Activated CD8-positive, alpha-beta T cell treated with anti-CD3 and anti-CD28 coated beads for 36 hours (primary cell): ENCODE results near the gene STXBP1. TPM values are rescaled to one million over a fixed set of nuclear protein-coding genes. Genes with fewer than 3 reads are reported as not detected.

Experiments
- ATAC-seq: fragments of 200-7000 bp; cut with Tn5 transposase; one replicate; pipeline ENCODE4 v1.10.0; 2021; ENCODE audit warnings: mild to moderate bottlenecking, moderate library complexity
- CTCF ChIA-PET: fragments of 350-600 bp; sonication (Branson Sonifier 250); formaldehyde crosslinking; loops from one replicate; lab custom pipeline; 2021; ENCODE audit warnings: antibody characterized with exemption; lab: Charles Lee
- POLR2A ChIA-PET: fragments of 350-600 bp; sonication (Branson Sonifier 250); formaldehyde crosslinking; loops from one replicate; lab custom pipeline; 2021; ENCODE audit warnings: antibody characterized with exemption; lab: Charles Lee
- DNase-seq: peaks from one replicate; pipeline ENCODE4 v3.0.0-alpha.2; 2020
- H3K27ac Mint-ChIP-seq: one replicate; pipeline ENCODE4 v1.8.0; 2021; ENCODE audit warnings: mild to moderate bottlenecking, mixed read lengths
- H3K27me3 Mint-ChIP-seq: one replicate; pipeline ENCODE4 v1.8.0; 2021; ENCODE audit warnings: mixed read lengths
- H3K36me3 Mint-ChIP-seq: one replicate; pipeline ENCODE4 v1.8.0; 2021; ENCODE audit warnings: low read depth, mixed read lengths
- H3K4me1 Mint-ChIP-seq: one replicate; pipeline ENCODE4 v1.8.0; 2021; ENCODE audit warnings: low read depth, mixed read lengths
- H3K4me3 Mint-ChIP-seq: one replicate; pipeline ENCODE4 v1.8.0; 2021; ENCODE audit warnings: mild to moderate bottlenecking, moderate library complexity, mixed read lengths
- H3K9me3 Mint-ChIP-seq: one replicate; pipeline ENCODE4 v1.8.0; 2021; ENCODE audit warnings: mixed read lengths
- CTCF ChIP-seq: fragments of 200-600 bp; IDR thresholded peaks from one replicate; pipeline ENCODE4 v1.8.0; 2022; ENCODE audit warnings: antibody characterized with exemption, mild to moderate bottlenecking
- intact Hi-C: fragments of 100-400 bp; cut with micrococcal nuclease; formaldehyde crosslinking; loops from one replicate; pipeline ENCODE4 v1.10.0; 2022
- total RNA-seq, 2 experiments: library from RNA; stranded (reverse); gene quantifications; one replicate each; pipeline ENCODE4 v1.2.3, GENCODE V29; 2021

The STXBP1 gene
- total RNA-seq, 2 experiments from 2014 or later, result 19.2 to 23.5 TPM

DNA sequence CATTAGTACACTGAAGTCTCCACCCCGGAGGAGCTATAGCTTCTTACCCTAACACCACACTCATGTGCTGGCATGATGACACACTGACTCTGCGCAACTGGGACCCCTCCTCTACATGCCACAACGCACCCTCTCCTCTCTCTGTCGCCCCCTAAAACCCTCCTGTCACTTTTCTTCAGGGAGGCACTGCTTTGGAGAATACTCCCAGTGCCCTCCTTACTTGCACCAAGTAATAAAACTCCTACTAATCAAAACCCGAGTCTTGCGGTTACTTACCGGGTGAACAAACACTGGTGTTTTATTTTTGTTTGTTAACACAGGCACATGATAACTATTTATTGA is 12.6 kb upstream of the STXBP1 start:
- H3K36me3 Mint-ChIP-seq, result no peaks in the 10 kb centered on the region
- CTCF ChIA-PET, result interaction anchor here (1.2 to 1.5 kb wide), 2 partner anchors 13 to 96 kb away, joined by 3 to 4 read pairs; no protein-coding TSS in a partner anchor

GRCh38 chr9:127603226-127603625 is 8.9 kb upstream of the STXBP1 start:
- Mint-ChIP-seq H3K9me3 (no peaks in the 10 kb centered on the region), H3K36me3 (no peaks in the 10 kb centered on the region), H3K4me3 (no peak overlapping the region), H3K27me3 (no peaks in the 10 kb centered on the region), H3K27ac (no peak overlapping the region), H3K4me1 (peaks cover 8% of the 10 kb centered on the region)
- no peak for TF ChIP-seq CTCF
- POLR2A ChIA-PET, result no interaction called here
- ATAC-seq, result no peak
- intact Hi-C loops, result no loop called here
- no peak for DNase-seq
- CTCF ChIA-PET, result interaction anchor here (1.1 to 3.3 kb wide), 6 partner anchors 9 to 267 kb away, joined by 3 to 15 read pairs (median 4); partner anchors contain the start of gene TOR2A

More for the DNA sequence above, 12.6 kb upstream of the STXBP1 start:
- ATAC-seq (no peak), DNase-seq (no peak)
- H3K27me3 Mint-ChIP-seq, result no peaks in the 10 kb centered on the region
- intact Hi-C loops, result no loop called here
- no peaks in the 10 kb centered on the region for H3K4me1 Mint-ChIP-seq
- no peak for TF ChIP-seq CTCF
- no peak overlapping the region for H3K27ac Mint-ChIP-seq
- no peaks in the 10 kb centered on the region for H3K9me3 Mint-ChIP-seq
- no peak overlapping the region for H3K4me3 Mint-ChIP-seq
- POLR2A ChIA-PET, result no interaction called here

DNA sequence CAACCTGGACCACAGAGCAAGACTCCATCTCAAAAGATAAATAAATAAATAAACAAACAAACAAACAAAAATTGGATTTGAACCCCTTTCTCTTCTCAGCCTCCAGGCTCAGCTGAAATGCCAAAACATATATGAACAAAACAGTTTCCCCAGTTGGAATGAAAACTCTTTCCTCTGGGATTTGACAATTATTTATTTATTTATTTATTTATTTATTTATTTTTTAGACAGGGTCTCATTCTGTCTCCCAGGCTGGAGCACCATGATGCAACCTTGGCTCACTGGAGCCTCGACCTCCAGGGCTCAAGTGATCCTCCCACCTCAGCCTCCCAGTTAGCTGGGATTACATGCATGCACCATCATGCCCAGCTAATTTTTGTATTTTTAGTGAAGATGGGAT is 6.0 kb upstream of the STXBP1 start:
- H3K4me3 Mint-ChIP-seq, result no peak overlapping the region
- POLR2A ChIA-PET, result no interaction called here

GRCh38 chr9:127608104-127608966 is 3.7 kb upstream of the STXBP1 start:
- Mint-ChIP-seq H3K27ac (peak overlapping the region; percentile 38), H3K36me3 (no peaks in the 10 kb centered on the region), H3K4me3 (peak overlapping the region; percentile 77), H3K9me3 (no peaks in the 10 kb centered on the region), H3K4me1 (peaks cover 24% of the 10 kb centered on the region), H3K27me3 (peaks cover 15% of the 10 kb centered on the region)
- CTCF ChIA-PET, result interaction anchor here (1.0 to 2.5 kb wide), 8 partner anchors 19 to 313 kb away, joined by 3 to 11 read pairs (median 4); partner anchors contain the start of genes CDK9 and TOR2A
- ATAC-seq (peak; percentile 60), DNase-seq (peak; percentile 76)
- no peak for TF ChIP-seq CTCF
- intact Hi-C loops, result no loop called here
- POLR2A ChIA-PET, result interaction anchor here (0.6 to 1.4 kb wide), 9 partner anchors 8 to 293 kb away, joined by 3 to 5 read pairs (median 3); no protein-coding TSS in a partner anchor

More for the DNA sequence above, 6.0 kb upstream of the STXBP1 start:
- TF ChIP-seq CTCF, result no peak
- DNase-seq (no peak), ATAC-seq (no peak)
- intact Hi-C loops, result no loop called here
- no peak overlapping the region for H3K27ac Mint-ChIP-seq
- peaks cover 15% of the 10 kb centered on the region for H3K4me1 Mint-ChIP-seq
- CTCF ChIA-PET, result no interaction called here
- no peaks in the 10 kb centered on the region for H3K36me3 Mint-ChIP-seq
- peaks cover 13% of the 10 kb centered on the region for H3K27me3 Mint-ChIP-seq
- H3K9me3 Mint-ChIP-seq, result no peaks in the 10 kb centered on the region

- Mint-ChIP-seq H3K4me3 (peak overlapping the region; percentile 86), H3K27me3 (peaks cover 23% of the 10 kb centered on the region), H3K9me3 (no peaks in the 10 kb centered on the region), H3K4me1 (peaks cover 29% of the 10 kb centered on the region), H3K27ac (peak overlapping the region; percentile 39), H3K36me3 (no peaks in the 10 kb centered on the region)
- ChIA-PET POLR2A (interaction anchor here (0.8 to 1.8 kb wide), 2 partner anchors 120 to 123 kb away, joined by 3 to 4 read pairs; partner anchors contain the start of gene TOR2A), CTCF (interaction anchor here (0.9 to 1.6 kb wide), 3 partner anchors 53 to 123 kb away, joined by 4 to 5 read pairs (median 4); partner anchors contain the start of gene TOR2A)
- no peak for TF ChIP-seq CTCF
- ATAC-seq (no peak), DNase-seq (no peak)
- intact Hi-C loops, result no loop called here
Observed at GRCh38 chr9:127611603-127611898, 526 bp upstream of the STXBP1 start.
